ENCODE data around the gene MSL3.
A peak's percentile ranks its signal among the peaks of the same experiment; 100 is the strongest.

MSL3 gene

DNA sequence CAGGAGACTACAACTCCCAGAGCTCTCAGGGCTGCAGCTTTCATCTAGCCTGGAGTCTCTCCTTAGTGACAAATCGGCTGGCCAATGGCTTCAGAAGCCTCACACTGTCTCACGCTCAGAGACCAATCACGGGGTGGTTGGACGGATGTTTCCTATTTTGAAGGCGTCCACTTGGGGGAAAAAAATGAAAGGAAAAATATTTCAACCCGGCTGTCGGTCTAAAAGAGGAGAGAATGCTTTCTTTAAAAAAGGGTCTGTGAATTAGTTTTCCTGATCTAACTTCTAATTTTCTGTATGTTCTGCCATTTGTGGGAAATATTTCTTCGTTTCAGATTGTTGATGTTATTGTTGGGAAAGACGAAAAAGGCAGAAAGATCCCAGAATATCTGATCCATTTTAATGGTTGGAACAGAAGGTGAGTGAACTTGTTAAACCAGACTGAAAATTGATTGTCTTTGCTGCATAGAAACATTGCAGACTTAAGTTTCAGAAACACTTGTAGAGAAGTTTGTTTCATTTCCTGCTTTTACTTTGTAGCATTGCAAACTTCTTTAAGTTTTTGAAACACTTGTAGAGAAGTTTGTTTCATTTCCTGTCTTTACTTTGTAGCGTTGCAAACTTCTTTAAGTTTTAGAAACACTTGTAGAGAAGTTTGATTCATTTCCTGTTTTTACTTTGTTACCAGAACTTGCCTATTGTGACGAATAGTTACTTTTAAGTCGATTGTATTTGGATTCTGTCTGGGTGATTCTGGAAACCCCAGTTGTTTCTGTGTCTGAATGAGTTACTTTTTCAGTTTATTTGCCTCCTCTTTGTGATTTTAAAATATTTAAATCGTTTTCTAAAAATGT is 1.6 kb downstream of the MSL3 start:
- peak; percentile 93 for DNase-seq

DNA sequence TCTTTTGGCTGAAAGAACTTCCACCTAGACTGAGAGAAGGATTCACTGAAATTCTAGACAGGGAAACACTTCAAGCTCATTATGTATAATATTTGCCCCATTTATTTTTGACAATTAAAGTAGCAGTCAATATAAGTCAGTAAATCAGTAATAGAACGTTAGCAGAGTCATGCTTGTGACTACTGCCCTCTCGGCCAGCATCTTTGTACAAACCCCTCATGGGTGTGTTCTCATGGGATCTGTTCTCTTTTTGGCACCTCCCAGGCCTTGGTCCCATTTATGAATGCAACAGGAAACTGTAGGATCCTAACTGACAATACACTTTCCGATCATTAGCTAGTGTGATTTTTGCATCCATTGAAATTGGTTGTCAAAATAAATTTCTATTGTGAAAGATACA is 2.9 kb downstream of the MSL3 start:
- no peak for DNase-seq

DNA sequence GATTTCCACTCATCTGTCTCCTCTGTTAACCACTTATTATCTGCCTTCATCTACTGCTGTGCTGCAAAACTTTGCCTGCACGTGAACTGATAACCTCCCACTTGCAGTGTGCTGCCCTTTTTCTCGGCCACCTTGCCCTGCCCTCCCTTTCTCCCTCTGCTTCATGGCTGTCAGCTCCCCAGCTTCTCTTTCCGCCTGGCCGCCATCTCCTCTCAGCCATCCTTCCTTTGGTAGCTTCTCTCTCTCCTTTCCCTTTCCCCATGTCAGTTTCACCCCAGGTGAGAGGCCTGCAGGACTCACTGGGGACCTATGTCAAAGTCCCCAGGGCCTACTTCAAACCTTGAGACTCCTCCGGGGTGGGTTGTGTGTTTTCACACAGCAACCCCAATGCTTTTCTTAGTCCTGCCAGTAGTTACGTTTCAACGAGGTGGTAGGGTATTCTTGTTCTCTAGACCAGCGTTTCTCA is 6.6 kb downstream of the MSL3 start:
- DNase-seq, result no peak

DNA sequence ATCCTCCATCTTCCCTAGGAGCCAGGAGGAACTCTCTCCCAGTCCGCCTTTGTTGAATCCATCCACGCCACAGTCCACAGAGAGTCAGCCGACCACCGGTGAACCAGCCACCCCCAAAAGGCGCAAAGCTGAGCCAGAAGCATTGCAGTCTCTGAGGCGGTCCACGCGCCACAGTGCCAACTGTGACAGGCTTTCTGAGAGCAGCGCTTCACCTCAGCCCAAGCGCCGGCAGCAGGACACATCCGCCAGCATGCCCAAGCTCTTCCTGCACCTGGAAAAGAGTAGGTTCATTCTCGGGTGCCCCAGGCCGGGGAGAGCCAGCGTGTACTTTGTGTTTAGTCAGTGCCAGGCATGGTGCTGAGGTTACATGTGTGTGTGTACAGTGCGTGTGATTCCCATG is 7.4 kb downstream of the MSL3 start:
- no peak for DNase-seq

DNA sequence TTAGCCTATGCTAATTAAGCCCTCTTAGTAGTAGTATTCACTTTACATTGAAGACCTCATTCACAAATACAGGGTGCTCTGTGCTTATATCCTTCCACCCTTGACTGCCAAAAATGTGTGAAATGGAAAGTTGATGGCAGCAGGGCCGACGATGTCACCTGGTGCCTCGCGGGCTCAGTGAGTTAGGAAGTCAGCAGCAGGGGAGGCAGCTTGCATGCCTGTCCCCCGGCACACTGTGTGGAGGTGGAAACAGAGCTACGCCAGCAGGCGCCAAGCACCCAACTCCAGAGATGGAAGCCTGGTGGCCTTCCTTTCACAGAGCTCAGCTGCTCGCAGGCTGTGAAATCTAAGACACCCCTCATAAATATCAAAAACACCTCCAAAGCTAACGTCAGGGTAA is 8.4 kb downstream of the MSL3 start:
- no peak for DNase-seq

DNA sequence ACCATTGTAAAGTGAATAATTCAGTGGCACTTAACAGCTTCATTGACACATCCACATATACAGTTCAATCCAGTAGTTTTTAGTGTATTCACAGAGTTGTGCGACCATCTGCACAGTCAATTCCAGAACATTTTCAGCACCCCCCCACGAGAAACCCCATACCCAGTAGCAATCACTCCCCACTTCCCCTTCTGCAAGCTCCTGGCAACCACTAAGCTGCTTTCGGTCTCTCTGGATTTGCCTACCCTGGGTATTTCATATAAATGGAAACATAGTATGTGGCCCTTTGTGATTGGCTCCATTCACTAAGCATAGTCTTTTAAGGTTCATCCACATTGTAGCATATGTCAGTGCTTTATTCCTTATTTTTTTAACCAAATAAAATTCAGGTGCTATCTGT is 10.0 kb downstream of the MSL3 start:
- no peak for DNase-seq

DNA sequence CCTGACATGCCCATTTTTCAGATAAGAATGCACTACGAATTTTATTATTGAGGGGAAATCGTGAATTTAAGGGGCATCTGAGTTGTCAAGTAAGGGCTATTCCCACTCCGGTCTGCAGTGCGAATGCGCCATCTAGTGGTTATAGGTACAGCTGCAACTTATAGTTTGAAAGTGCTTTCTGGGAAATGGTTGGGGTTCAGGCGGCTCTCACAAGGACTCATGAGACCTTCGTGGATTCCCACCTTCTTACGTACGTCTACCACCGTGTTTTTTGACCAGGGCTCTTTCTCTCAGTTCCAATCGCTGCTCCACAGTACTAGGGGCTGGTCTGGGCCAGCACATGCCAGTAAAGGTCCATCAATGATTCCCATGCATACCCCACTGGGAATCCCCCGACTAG is 12.3 kb downstream of the MSL3 start:
- DNase-seq, result peak; percentile 74

DNA sequence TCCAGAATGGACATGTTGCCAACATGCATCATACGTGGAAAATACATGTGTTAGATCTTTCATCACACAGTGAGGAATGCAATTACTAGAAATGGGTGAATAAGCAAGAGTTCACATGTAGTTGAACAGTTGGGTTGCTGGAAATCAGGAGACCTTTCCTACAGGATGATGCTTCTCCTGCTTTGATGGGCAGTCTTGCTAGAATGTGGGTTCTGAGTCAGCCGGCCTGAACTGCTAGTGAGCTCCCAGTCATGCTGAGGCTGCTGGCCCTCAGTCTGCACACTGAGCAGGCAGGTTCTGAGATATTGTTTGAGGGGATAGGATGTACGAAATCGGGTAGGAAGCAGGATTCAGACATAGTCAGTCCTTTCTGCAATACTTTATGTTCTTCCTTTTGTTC is 20.2 kb downstream of the MSL3 start:
- DNase-seq, result no peak

DNA sequence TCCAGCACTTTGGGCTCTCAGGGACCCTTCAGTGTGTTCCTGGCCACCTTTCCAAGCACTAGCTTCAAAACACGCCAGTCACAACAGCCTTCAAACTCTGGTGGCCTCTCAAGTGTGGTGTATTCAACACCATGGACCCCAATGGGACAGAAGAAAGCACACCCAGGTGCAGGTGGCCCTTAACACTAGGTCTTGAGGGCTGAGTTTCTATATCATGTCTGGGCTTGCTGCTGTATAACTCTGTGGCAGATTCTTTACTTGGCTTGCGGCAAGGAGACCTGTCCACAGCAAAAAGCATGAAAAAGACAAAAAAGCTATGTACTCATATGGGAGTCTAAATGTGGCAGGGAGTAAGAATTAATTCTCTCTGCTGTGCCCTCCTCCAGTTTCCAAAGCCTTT is 23.1 kb downstream of the MSL3 start:
- no peak for DNase-seq

DNA sequence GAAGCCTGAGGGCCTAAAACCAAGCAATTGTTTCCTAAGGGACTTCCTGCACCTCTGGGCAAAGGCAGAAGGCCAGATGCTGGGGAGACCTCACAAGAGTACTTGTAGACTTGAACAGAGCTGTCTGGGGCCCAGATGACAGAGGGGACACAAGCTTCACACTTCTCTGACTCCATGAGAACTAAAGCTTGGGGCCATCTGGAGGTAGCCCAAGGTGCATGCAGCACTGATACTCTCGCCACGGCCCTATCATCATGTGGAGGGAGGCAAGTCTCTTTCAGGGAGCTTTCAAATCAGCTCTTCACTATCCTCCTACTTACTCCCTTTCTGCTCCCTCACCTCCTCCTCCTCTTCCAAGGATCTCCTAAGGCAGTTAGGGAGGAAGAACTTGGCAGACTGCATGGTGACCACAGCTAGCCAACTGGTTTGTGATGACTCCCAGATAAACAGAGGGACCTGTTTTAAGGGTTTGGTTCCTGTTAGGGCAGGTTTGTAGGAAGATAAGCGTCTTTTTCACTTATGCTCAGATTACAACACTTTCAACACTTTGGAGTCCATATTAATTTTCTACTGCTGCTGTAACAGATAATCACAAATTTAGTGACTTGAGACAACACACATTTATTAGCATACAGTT is 23.8 kb downstream of the MSL3 start:
- DNase-seq, result no peak

DNA sequence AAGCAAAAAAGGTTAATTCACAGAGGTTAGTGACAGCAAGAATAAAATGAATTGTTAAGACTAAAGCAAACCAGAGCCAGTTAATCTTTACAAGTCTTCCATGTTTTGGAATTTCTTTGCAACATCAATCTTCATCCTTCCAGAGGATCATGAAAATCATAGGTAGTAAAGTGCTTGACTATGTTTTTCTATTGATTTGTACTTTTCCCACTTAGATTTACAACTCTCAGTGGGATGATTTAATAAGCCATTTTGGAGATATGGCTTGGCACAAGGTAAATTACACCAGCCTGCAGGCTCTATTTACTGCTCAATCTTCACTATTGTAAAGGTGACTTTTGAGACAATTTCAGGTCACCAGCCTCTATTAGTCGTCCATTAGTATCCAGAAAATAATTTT is 26.5 kb downstream of the MSL3 start:
- DNase-seq, result no peak

DNA sequence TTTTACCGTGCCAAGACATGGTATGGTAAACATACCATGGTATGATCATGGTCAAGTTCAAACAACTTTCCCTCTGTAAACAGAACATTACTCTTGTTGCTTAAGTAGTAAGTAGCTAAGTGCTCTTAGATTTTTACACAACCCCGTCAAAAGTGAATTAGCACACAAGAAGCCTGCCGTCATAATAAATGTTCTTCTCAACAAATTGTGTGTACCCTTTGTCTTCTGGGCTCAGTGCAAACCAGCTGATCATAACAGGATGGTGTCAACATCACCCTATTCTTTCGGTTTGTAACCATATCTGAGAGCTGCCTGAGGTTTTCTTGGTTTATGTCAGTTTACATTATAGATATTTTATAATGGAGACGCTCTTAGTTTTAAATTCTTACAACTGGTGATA is 28.8 kb downstream of the MSL3 start:
- no peak for DNase-seq

DNA sequence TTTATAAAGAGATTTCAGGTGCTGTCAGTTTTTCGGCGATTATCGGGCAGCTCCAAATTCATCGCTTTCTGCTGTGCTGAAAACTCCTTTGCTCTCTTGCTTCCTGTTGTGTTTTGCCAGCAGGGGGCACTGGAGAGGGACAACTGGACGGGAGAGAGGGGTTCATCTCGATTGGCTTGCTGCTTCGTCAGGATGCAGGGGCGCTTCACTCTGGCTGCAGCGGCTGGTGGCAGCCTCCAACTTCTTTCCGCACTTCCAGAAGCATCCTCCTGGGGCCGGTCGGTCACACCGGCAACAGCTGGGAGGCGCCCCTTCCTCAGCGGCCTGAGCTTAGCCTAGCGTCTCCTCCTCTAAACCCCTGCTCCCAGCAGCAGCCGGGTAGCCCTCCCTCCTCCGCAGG is 29.5 kb downstream of the MSL3 start:
- peak; percentile 79 for DNase-seq

DNA sequence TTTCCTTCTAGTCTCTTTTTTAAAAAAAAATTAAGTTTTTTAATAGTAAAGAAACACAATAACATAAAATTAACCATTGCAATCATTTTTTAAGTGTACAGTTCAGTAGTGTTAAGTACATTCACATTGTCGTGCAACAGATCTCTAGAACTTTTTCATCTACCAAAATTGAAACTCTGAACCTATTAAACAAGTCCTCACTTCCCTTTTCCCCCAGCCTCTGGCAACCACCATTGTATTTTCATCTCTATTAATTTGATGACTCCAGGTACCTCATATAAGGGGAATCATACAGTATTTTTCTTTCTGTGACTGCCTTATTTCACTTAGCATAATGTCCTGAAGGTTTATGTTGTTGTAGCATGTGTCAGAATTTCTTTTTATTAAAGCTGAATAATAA is 31.8 kb downstream of the MSL3 start:
- DNase-seq, result no peak

DNA sequence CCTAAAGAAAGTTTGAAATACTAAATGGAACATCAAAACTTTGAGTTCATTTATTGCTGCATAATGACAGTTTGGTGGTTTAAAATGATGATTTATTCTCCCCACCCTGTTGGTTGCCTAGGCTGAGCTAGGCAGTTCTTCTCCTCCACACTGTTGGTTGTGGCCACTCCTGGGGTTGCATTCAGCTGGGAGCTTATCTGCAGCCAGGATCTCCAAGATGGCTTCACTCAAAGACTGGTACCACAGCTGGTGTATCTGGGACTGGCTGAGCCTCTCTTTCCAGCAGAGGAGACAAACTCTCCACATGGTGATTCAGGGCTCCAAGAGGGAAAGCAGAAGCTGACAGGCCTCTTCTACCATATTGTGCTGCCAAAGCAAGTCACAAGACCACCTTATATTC is 33.1 kb downstream of the MSL3 start:
- DNase-seq, result no peak

DNA sequence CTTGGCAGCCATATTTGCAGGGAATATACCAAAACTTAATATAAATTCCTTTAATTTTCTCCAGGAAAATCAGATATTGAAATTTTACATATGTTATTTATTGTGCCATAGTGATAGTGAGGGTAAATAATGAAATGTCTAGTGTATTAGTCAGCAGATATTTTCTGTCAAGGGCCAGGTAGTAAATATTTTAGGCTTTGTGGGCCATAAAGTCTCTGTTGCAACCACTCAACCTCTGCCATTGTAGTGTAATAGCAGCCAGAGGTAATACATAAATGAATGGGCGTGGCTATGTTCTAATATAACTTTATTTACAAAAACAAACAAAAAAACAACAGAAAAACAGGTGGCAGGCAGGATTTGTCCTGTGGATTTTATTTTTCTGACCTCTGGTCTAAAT is 33.5 kb downstream of the MSL3 start:
- no peak for DNase-seq

DNA sequence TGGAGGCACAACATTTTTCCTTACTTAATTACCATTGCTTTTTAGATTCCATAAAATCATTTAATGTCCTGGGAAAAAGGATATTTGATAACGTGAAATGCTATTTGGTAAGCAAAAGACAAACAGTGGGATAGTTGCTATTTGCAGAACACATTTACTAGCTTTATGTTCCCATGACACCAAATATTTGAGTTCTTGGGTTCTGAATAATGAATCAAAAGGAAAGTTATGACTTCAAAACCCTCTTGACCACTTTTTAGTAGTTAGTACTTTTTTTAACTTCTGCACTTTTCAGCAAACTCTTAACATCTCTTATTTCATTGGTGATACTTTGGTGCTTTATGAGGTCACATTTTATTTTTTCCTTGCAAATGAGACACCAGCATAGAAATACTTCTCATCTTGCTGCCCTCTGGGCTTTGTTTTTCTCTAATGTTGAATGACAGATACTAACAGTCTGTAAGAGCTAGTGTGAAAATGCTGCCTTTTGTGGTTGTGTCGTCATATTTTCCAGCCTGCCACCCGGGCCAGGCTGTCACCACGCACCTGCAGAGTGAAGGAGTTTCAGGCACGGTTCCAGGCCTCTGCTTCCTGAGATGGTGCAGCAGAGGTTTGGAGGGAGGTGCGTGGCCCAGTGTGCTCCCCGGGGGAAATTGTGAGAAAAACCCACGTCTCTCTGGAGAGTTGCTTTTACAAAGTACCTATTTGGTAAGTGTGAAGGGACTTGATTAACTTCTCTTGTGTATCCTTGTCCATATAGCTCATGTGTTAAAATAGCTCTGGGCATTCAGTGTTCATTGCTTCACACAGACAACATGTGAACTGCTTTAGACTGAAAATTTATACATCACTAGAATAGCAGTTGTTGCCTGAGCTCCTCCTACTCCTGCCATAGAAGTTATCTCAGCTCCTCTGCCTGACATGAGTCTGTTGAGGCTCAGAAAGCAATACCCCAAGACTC is 34.7 kb downstream of the MSL3 start:
- DNase-seq, result no peak

DNA sequence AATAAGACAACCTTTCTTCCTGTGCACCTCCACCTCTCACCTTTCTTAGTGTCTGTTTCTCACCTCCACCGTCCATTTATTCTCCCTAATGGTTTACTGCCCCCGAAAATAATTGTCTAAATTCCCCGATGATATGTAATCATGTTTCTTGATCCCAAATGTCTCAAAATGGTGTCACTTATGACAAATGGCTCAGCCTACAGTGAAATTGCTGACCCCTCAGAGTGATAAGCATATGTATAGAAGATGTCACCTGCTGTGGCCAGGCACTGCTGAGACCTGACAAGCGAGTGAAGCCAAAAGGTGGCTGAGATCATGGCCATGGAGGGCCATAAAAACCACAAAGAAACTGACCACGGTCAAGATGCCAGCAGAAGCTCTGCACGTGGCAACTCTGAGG is 35.7 kb downstream of the MSL3 start:
- no peak for DNase-seq

DNA sequence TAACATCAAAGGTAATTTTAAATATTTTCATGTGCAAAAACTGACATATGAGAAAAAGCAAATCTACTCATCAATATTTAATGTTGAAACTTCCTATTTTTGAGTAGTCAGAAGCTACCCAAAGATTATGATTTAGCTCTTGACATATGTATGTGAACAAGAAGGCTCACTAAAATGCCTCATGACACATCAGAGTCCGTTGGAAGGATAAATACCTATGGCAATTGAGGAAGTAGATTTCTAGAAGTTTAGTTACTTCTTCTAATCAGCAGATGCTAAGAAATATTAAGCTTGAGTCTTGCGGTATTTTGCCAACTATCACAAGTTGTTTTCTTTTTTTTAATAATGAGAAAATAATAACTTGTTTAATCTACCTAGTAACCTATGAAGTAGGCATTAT is 55.3 kb downstream of the MSL3 start:
- no peak for DNase-seq

Data from eye (tissue), 1 donor.